Omental fat pad (tissue), 4 donors: ENCODE measurements around the gene ARFGAP1. TPM values are rescaled to one million over a fixed set of nuclear protein-coding genes. Genes with fewer than 3 reads are reported as not detected.

Experiments used
- ATAC-seq: fragments of 150-250 bp; one replicate; pipeline ENCODE4 v1.9.1; 2016; ENCODE audit warnings: mild to moderate bottlenecking, moderate library complexity; ENCODE audit not compliant: low FRiP score
- DNase-seq: peaks from one replicate; pipeline ENCODE4 v3.0.0-alpha.2; 2019; ENCODE audit warnings: low spot score
- total RNA-seq, 4 donors: library from RNA; depleted of rRNA; stranded (reverse); fragments of >200 nt; gene quantifications; one replicate each; pipeline ENCODE4 v1.1.0, GENCODE V29; 2016
- TF ChIP-seq, protein P1 (sequence below), 3 donors: fragments of 450-650 bp; IDR thresholded peaks; one replicate each; pipeline ENCODE4 v1.5.1; 2016 to 2017; ENCODE audit warnings: antibody characterized with exemption in 3 of 3, mild to moderate bottlenecking in 3 of 3, moderate library complexity in 2 of 3

Gene ARFGAP1
- total RNA-seq, 4 donors from 2014 or later = 29.2 to 59.7 (median 41.3) TPM

DNA sequence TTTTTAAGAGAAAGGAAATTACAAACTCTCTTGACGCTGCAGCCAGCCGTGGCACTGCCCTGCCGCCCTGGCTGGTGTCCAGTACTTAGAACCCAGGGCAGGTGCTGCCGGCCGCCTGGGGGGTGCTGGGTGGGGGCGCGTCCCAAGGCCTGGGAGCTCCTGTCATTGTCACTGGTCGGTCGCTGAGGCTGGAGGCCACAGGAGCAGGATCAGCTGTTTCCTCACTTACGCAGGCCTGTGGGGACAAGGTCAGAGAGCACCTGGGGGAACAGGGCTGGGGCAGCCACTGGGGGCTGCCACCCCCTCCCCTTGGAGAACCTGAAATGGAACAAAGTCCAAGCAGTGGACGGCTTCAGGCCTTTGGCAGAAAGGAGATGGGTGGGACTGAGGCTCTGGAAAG, 31.3 kb upstream of the ARFGAP1 start:
- DNase-seq (no peak), ATAC-seq (no peak)
- TF ChIP-seq, protein P1, sequence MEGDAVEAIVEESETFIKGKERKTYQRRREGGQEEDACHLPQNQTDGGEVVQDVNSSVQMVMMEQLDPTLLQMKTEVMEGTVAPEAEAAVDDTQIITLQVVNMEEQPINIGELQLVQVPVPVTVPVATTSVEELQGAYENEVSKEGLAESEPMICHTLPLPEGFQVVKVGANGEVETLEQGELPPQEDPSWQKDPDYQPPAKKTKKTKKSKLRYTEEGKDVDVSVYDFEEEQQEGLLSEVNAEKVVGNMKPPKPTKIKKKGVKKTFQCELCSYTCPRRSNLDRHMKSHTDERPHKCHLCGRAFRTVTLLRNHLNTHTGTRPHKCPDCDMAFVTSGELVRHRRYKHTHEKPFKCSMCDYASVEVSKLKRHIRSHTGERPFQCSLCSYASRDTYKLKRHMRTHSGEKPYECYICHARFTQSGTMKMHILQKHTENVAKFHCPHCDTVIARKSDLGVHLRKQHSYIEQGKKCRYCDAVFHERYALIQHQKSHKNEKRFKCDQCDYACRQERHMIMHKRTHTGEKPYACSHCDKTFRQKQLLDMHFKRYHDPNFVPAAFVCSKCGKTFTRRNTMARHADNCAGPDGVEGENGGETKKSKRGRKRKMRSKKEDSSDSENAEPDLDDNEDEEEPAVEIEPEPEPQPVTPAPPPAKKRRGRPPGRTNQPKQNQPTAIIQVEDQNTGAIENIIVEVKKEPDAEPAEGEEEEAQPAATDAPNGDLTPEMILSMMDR (IDR thresholded peaks at IDR 0.05) = no peak

DNA sequence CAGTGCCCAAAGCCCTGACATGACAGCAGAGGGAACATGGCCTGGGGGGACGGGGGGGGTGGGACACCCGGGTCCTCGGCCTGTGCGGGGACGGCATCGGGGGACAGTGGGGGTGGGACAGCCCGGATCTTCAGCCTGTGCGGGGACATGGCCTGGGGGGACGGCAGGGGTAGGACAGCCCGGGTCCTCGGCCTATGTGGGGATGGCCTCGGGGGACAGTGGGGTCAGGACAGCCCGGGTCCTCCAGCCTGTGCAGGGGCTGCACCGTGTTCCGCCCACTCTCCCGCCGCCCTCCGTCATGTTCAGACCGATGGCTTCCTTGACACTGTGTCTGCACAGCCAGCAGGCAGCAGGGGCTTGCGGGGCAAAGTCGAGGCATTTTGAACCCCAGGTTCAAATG, 29.9 kb upstream of the ARFGAP1 start:
- ATAC-seq (no peak), DNase-seq (no peak)
- TF ChIP-seq, protein P1 (IDR thresholded peaks at IDR 0.05) = no peak

DNA sequence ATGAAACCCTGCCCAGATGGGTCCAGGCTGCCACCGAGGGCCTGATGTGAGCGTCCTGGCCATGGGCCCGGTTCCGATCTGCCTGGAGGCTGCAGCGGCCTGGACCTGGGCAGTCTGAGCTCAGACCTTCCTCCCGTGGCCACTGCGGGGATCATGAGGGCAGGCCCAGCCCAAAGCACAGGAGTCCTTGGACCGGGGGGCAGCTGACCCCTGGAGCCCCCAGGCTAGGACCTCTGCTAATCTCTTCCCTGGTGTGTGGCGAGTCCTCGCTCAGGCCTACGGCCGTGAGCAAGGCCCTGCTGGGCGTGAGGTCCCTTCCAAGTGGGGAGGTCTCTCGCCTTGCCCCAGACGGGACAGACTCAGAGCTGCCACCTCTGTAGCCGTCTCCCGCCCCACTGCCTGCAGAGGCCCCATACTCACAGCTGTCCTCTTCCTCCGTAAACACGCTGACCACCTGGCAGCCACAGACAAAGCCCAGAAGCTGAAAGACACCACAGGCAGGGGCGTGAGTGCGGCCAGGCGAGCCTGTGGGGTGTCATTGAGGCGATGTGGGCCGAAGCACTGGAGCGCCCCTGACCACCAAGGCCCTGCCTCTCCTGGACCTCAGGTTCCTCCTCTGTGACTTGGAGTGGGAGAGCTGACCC, 28.9 kb upstream of the ARFGAP1 start:
- DNase-seq (no peak), ATAC-seq (no peak)
- TF ChIP-seq, protein P1 (IDR thresholded peaks at IDR 0.05) = no peak

DNA sequence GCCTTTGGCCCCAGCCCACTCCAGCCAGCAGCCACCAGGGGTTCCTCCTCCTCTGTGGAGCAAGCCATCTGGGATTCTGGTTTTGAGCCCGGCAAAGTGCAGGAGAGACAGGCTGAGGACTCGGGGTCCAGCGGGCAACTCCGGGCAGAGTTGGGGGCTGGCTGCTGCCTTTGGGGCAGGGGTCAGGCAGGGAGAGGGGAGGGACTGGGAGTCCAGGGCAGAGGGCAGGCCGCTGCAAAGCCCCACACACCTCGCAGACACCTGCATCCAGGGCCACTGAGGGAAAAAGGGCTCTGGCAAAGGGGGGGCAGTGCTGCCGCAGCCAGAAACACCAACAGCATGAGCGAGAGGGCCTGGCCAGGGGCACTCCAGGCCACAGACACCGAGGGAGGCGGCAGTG, 28.1 kb upstream of the ARFGAP1 start:
- TF ChIP-seq, protein P1 (IDR thresholded peaks at IDR 0.05) = no peak
- DNase-seq = no peak
- no peak for ATAC-seq

DNA sequence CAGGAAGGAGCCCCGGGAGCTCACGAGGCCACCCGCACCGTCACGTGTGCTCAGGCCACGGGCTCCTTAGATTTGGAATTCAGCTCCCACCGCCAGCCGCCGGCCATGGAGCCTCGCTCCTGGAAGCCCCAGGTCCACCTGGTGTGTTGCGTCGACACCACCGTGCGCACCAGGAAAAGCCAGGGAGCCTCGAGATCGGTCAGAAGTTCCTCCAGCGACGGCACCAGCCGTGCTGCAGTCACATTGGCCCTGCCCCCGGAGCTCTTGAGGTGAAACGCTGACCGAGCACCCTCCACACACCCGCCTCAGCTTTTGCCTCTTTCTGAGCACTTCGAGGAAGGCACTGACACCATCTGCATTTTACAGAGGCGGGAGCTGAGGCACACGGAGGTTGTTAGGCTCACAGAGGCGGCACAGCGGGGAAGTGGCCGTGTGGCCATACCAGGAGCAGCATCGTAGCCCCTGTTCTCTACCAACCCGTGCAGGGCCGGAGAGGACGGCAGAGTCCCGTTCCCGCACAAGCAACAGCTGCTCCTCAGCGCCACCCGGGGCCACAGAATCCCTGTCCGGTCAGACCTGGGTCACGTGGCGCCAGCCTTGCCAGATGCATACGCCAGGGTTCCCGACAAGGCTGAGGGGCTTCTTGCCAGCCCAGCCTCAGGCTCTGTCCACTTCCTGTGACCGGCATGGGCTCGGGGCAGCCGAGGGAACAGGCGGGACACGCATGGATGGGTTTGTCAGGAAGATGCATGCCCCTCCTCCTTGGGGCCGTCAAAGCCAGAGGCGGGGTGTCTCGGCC, 25.9 kb upstream of the ARFGAP1 start:
- TF ChIP-seq, protein P1 (IDR thresholded peaks at IDR 0.05) = no peak
- no peak for ATAC-seq
- no peak for DNase-seq

DNA sequence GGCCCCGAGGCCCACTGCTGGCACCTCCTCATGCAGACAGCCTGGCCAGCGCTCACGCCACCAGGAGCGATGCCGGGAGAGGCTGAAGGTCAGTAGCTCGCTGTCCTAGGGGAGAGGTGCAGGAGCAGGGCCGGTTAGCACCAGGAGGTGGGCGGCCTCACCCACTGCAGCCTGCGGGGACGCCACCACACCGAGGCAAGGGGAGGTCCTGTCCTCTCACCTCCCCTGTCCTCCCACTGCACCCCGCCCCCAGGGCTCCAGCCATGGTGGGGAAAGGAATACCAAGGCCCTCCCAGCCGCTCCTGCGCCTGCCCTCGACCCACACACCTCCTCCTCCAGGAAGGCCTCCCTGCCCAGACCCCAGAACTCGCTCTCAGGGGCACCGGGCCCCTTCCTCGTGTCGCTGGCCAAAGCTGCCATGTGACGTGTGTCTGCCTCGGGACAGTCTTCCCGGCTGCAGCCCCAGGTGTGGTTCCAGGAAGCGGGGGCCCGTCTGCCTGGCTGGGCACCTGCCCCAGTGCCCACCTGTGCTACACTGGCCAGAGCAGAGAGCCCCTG, 24.9 kb upstream of the ARFGAP1 start:
- ATAC-seq (no peak), DNase-seq (no peak)
- TF ChIP-seq, protein P1 (IDR thresholded peaks at IDR 0.05) = no peak
